Ectodermal cell (in vitro differentiated cells): Measurements from ENCODE around the gene CACTIN.

ENCODE experiments used
- H3K27ac ChIP-seq: 2 replicates; pipeline ENCODE4 v1.7.0; 2013; ENCODE audit warnings: mild to moderate bottlenecking, low read depth, low read length; ENCODE audit not compliant: insufficient read depth, poor library complexity, severe bottlenecking
- H3K27me3 ChIP-seq: 2 replicates; pipeline ENCODE4 v1.7.0; 2013; ENCODE audit warnings: mild to moderate bottlenecking, low read length; ENCODE audit not compliant: insufficient read depth, control insufficient read depth, poor library complexity, severe bottlenecking
- H3K36me3 ChIP-seq: one replicate; pipeline ENCODE4 v1.7.0; 2013; ENCODE audit warnings: low read length; ENCODE audit not compliant: control insufficient read depth, insufficient read depth
- H3K4me1 ChIP-seq: one replicate; pipeline ENCODE4 v1.7.0; 2013; ENCODE audit warnings: low read length; ENCODE audit not compliant: control insufficient read depth, insufficient read depth
- H3K4me3 ChIP-seq: 2 replicates; pipeline ENCODE4 v1.7.0; 2013; ENCODE audit warnings: low read depth, low read length, control low read depth; ENCODE audit not compliant: insufficient read depth
- H3K9me3 ChIP-seq: 2 replicates; pipeline ENCODE4 v1.7.0; 2013; ENCODE audit warnings: mild to moderate bottlenecking, low read length, moderate library complexity; ENCODE audit not compliant: control insufficient read depth
- WGBS, 2 experiments: methylation state at CpG; one replicate each; pipeline ENCODE4 v1.1.7; 2013; ENCODE audit warnings: missing lambda C conversion rate in 2 of 2; 5-methylcytosine and 5-hydroxymethylcytosine counted together

Gene CACTIN

DNA sequence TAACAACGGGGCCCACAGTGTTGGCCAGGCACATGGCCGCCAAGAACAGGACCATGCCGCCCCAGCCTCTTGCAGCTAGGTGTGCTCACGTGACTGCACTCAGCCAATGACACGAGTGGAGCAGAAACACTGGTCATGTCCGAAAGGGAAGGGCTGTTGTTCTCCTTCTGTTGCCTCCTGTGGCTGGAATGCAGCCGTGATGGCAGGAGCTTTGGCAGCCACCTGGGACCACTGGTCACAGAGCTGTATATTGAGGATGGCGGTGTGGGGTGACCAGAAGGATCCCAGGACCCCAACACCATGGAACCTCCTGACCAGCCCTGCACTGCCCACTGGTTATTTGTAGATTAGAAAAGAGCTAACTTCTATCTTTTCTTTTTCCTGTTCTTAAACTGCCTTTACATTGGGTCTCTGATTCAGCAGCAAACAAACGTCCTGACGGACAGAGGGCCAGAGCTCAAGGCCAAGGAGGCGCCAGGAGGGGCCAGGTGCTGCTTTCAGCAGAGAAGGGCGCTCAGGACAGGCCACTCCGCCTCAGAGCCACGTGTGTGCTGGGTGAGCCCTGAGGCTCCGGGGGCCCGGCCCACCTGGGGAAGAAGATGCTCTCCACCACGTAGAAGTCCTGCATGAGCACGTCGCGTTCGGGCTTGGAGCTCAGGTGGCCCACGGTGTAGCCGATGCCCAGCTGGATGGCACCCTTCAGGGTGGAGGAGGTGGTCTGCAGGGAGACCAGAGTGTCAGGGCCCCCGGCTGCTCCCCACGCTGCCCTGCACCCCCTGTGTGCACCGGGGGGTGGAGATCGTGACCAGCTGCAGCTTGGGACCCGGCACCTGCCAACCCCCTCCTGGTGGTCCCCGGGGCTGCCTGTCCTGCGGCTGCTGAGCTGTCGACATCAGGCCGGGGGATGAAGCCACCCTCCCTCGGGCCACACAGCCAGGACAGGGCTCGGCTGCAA lies 35.0 kb upstream of the CACTIN start:
- H3K4me1 ChIP-seq, result no peaks in the 10 kb centered on the region
- peaks cover 22% of the 10 kb centered on the region for H3K36me3 ChIP-seq
- H3K9me3 ChIP-seq, result no peaks in the 10 kb centered on the region
- no peaks in the 10 kb centered on the region for H3K27me3 ChIP-seq
- 95 to 96% methylated on average over 34 of the region's 34 CpGs for WGBS, 2 experiments
- no peak overlapping the region for H3K4me3 ChIP-seq
- no peak overlapping the region for H3K27ac ChIP-seq

- Histone ChIP-seq H3K36me3 (peaks cover 22% of the 10 kb centered on the region), H3K27me3 (no peaks in the 10 kb centered on the region), H3K4me1 (no peaks in the 10 kb centered on the region), H3K27ac (no peak overlapping the region), H3K9me3 (no peaks in the 10 kb centered on the region), H3K4me3 (no peak overlapping the region)
- WGBS, 2 experiments, result 91 to 92% methylated on average over 23 of the region's 23 CpGs
These were observed 34.1 kb upstream of the CACTIN start for GRCh38 chr19:3660493-3661219.

DNA sequence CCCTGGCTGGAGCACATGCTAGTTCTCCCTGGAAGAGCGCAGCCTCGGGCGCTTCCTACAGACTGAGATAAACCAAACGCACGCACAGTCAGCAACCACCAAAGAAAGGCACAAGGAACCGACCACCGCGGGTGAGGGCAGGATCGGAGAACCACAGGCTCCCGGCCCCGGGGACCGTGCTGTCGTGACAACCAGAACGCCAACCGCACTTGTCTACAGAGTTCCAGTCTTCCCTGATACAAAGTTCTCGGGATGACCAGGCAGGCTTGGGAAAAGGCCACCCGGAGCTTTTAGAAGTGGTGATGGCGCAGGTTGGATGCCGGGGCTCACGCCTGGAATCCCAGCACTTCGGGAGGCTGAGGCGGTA lies 33.1 kb upstream of the CACTIN start:
- WGBS, 2 experiments, result 91% methylated on average over 22 of the region's 22 CpGs
- H3K36me3 ChIP-seq, result peaks cover 22% of the 10 kb centered on the region

GRCh38 chr19:3658870-3659745 lies 32.5 kb upstream of the CACTIN start:
- Histone ChIP-seq H3K36me3 (peaks cover 17% of the 10 kb centered on the region), H3K27me3 (no peaks in the 10 kb centered on the region), H3K27ac (no peak overlapping the region), H3K4me1 (no peaks in the 10 kb centered on the region), H3K4me3 (no peak overlapping the region), H3K9me3 (no peaks in the 10 kb centered on the region)
- WGBS, 2 experiments, result 95% methylated on average over 37 of the region's 37 CpGs

More for the DNA sequence above, 33.1 kb upstream of the CACTIN start:
- Histone ChIP-seq H3K27me3 (no peaks in the 10 kb centered on the region), H3K9me3 (no peaks in the 10 kb centered on the region), H3K4me3 (no peak overlapping the region), H3K27ac (no peak overlapping the region), H3K4me1 (no peaks in the 10 kb centered on the region)

GRCh38 chr19:3658004-3658869 lies 31.6 kb upstream of the CACTIN start:
- Histone ChIP-seq H3K27ac (no peak overlapping the region), H3K36me3 (peaks cover 17% of the 10 kb centered on the region), H3K9me3 (no peaks in the 10 kb centered on the region), H3K4me3 (no peak overlapping the region), H3K27me3 (no peaks in the 10 kb centered on the region), H3K4me1 (no peaks in the 10 kb centered on the region)
- WGBS, 2 experiments, result 96 to 97% methylated on average over 39 of the region's 39 CpGs

DNA sequence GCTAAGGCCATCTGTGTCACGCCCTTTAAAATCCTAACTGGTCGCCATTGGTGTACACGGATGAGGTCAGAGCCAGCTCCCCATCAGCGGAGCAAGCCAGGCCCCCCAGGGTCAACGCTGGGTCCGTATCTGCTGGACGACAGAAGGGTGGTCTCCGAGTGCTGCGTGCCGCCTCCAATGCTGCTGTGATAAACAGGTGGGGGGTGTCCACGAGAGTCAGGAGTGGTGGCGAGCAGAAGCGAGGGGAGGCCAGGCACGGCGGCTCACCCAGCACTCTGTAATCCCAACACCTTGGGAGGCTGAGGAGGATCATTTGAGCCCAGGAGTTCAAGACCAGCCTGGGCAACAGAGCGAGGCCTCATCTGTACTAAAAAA lies 30.8 kb upstream of the CACTIN start:
- 95 to 97% methylated on average over 16 of the region's 16 CpGs for WGBS, 2 experiments
- Histone ChIP-seq H3K27ac (no peak overlapping the region), H3K9me3 (no peaks in the 10 kb centered on the region), H3K4me3 (no peak overlapping the region), H3K36me3 (peaks cover 17% of the 10 kb centered on the region), H3K27me3 (no peaks in the 10 kb centered on the region), H3K4me1 (no peaks in the 10 kb centered on the region)

- H3K27me3 ChIP-seq, result no peaks in the 10 kb centered on the region
- H3K27ac ChIP-seq, result no peak overlapping the region
- no peaks in the 10 kb centered on the region for H3K4me1 ChIP-seq
- H3K36me3 ChIP-seq, result peaks cover 17% of the 10 kb centered on the region
- H3K4me3 ChIP-seq, result no peak overlapping the region
- 95 to 97% methylated on average over 19 of the region's 19 CpGs for WGBS, 2 experiments
- no peaks in the 10 kb centered on the region for H3K9me3 ChIP-seq
These were observed 30.3 kb upstream of the CACTIN start for GRCh38 chr19:3656747-3657394.

DNA sequence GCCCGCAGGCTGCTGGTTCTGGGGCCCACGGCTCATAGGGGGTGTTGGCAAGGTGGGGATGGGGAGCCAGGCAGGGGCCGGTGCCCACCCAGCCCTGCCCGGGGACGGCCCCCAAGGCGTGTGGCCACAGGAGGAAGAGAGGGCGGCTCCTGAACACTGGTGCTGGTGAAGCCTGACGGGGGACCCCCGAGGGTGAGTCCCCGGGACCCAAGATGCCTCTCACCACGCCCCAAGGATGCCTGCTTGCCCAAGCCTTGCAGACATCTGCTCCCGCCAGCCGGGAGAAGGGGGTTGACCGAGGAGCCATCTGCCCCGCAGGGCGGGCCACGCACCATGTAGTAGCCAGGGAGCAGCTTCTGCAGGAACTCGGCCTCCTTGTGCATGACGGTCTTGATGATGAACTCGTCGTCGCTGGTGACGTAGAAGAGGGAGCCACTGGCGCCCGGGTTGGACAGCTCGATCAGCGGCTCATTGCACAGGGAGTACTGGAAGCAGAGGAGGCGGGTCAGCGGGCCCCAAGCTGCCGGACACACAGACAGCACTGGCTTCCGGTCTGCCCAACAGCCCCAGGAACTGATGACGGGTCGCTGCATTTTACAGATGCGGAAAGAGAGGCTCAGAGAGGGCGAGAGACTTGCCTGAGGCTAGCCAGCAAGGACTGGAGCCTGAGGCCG lies 29.6 kb upstream of the CACTIN start:
- Histone ChIP-seq H3K9me3 (no peaks in the 10 kb centered on the region), H3K36me3 (peaks cover 18% of the 10 kb centered on the region), H3K27me3 (no peaks in the 10 kb centered on the region), H3K4me1 (no peaks in the 10 kb centered on the region), H3K27ac (no peak overlapping the region), H3K4me3 (no peak overlapping the region)
- 92 to 93% methylated on average over 36 of the region's 36 CpGs for WGBS, 2 experiments
